K562 (cell line): Measurements from ENCODE around the gene SLC4A1. TPM values are rescaled to one million over a fixed set of nuclear protein-coding genes. Genes with fewer than 3 reads are reported as not detected.

Experiments used
- BRD9 ChIP-seq: fragments of 450-650 bp; IDR thresholded peaks from 2 replicates; pipeline ENCODE4 v1.6.1; 2018; ENCODE audit warnings: low read depth; ENCODE audit not compliant: partially characterized antibody
- BRF1 ChIP-seq: IDR thresholded peaks from 3 replicates; pipeline ENCODE4 v1.6.1; 2011; ENCODE audit warnings: borderline replicate concordance, mild to moderate bottlenecking; ENCODE audit not compliant: insufficient read length; ENCODE audit errors: extremely low read depth
- CREB1 ChIP-seq, 2 experiments: sonication (generic) in 1 of 2; formaldehyde crosslinking in 1 of 2; IDR thresholded peaks; 2 replicates each; pipeline versions ENCODE4 v1.6.1 to v1.8.0; 2012 to 2022; ENCODE audit warnings: inconsistent platforms in 1 of 2, mild to moderate bottlenecking in 1 of 2, missing genetic modification reagents in 1 of 2, moderate library complexity in 1 of 2
- EGR1 ChIP-seq: fragments of 450-650 bp; conservative IDR thresholded peaks from 2 replicates; pipeline ENCODE4 v1.6.1; 2017; ENCODE audit warnings: mild to moderate bottlenecking
- FOXP1 ChIP-seq: sonication (generic); formaldehyde crosslinking; IDR thresholded peaks from 2 replicates; pipeline ENCODE4 v1.8.0; 2022; ENCODE audit warnings: mild to moderate bottlenecking, missing genetic modification reagents
- GATAD2B ChIP-seq: fragments of 450-650 bp; IDR thresholded peaks from 2 replicates; pipeline ENCODE4 v1.6.1; 2017; ENCODE audit warnings: mild to moderate bottlenecking, borderline replicate concordance
- HNRNPL ChIP-seq: fragments of 200-400 bp; formaldehyde crosslinking; IDR thresholded peaks from 2 replicates; pipeline ENCODE4 v1.6.1; 2017; ENCODE audit warnings: low read depth, mild to moderate bottlenecking, low read length
- JUND ChIP-seq, 2 experiments: IDR thresholded peaks; 2 replicates in 1 of 2; 3 replicates in 1 of 2; pipeline ENCODE4 v1.6.1; 2011; ENCODE audit warnings: borderline replicate concordance in 2 of 2, low read depth in 2 of 2, low read length in 2 of 2, improper control_type of control experiment in 1 of 2, missing biosample characterization in 1 of 2, missing genetic modification characterization in 1 of 2, missing genetic modification reagents in 1 of 2
- NR3C1 ChIP-seq: sonication (generic); formaldehyde crosslinking; IDR thresholded peaks from 2 replicates; pipeline ENCODE4 v1.8.1; 2022; ENCODE audit warnings: missing genetic modification reagents
- RFX5 ChIP-seq: IDR thresholded peaks from 2 replicates; pipeline ENCODE4 v1.6.1; 2011; ENCODE audit warnings: low read depth, mild to moderate bottlenecking, improper control_type of control experiment, low read length
- ZFPM2 ChIP-seq: fragments of 250-450 bp; sonication (Bioruptor Pico); IDR thresholded peaks from 2 replicates; pipeline ENCODE4 v1.5.1; 2022; ENCODE audit warnings: mild to moderate bottlenecking
- ZNF766 ChIP-seq: fragments of 200-800 bp; sonication (Bioruptor generic); conservative IDR thresholded peaks from 2 replicates; pipeline ENCODE4 v1.6.1; 2016; ENCODE audit warnings: missing genetic modification characterization, missing compliant biosample characterization
- ZNF780A ChIP-seq: fragments of 250-450 bp; sonication (Bioruptor Pico); IDR thresholded peaks from 2 replicates; pipeline ENCODE4 v1.5.0; 2021; ENCODE audit warnings: mild to moderate bottlenecking
- polyA plus RNA-seq, 8 experiments: library from polyadenylated mRNA; depleted of rRNA in 4 of 8; stranded (reverse) in 5 of 8; unstranded in 3 of 8; fragments of >200 nt; fragmentation: Nextera tagmentation in 2 of 8; fragmentation: Illumina TruSeq in 1 of 8; extraction: Ambion mirVana in 2 of 8; extraction: Trizol in 1 of 8; gene quantifications; 2 replicates each; pipeline versions ENCODE4 v1.2.1 to v1.2.3, GENCODE V29; 2011 to 2014; ENCODE audit warnings: inconsistent platforms in 1 of 8, missing spikeins in 1 of 8
- total RNA-seq, 7 experiments: library from RNA; depleted of rRNA in 6 of 7; stranded (reverse); fragments of >200 nt in 6 of 7; fragmentation: Illumina TruSeq in 2 of 7; extraction: Trizol in 2 of 7; gene quantifications; 2 replicates each; pipeline versions ENCODE4 v1.2.1 to v1.2.3, GENCODE V29; 2011 to 2021; ENCODE audit warnings: low replicate concordance in 1 of 7
- TF ChIP-seq, protein P1 (sequence below): fragments of 450-650 bp; IDR thresholded peaks from 2 replicates; pipeline ENCODE4 v1.6.1; 2016; ENCODE audit warnings: low read depth
- TF ChIP-seq, protein P2 (sequence below): fragments of 200-400 bp; formaldehyde crosslinking; IDR thresholded peaks from 2 replicates; pipeline ENCODE4 v1.6.1; 2017; ENCODE audit warnings: mild to moderate bottlenecking, low read depth, low read length, moderate library complexity

SLC4A1 gene
- total and polyA plus RNA-seq, 9 of the 15 experiments (the other 6 are each of a cell fraction or from before 2014, with no cell fraction given) = 0.14 to 1.00 (median 0.53) TPM

DNA sequence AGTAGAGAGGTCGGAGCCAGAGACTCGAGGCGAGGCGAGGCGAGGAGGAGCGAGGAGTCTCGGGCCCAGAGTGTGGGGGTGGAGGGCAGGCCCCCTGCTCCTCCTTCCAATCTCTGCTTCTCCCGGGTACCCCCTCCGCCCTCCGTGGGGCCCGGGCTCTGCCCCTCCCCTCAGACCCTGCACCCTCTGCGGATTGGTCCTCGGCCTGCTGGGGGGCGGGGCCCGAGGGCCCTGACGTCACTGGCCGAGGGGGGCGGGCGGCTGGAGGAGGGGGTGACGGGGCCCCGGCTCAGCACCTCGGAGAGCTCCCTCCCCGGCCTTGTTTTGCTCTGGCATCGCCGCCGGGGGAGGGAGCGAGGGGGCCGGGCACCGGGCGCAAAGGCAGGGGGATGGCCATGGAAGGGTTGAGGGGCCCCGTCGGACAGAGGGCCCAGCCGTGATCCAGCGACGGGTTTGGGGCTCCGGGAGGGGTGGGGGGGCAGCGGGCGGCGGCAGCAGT, 40.4 kb upstream of the SLC4A1 start, which contains the start of gene RUNDC3A (continued):
- TF ChIP-seq, protein P1, sequence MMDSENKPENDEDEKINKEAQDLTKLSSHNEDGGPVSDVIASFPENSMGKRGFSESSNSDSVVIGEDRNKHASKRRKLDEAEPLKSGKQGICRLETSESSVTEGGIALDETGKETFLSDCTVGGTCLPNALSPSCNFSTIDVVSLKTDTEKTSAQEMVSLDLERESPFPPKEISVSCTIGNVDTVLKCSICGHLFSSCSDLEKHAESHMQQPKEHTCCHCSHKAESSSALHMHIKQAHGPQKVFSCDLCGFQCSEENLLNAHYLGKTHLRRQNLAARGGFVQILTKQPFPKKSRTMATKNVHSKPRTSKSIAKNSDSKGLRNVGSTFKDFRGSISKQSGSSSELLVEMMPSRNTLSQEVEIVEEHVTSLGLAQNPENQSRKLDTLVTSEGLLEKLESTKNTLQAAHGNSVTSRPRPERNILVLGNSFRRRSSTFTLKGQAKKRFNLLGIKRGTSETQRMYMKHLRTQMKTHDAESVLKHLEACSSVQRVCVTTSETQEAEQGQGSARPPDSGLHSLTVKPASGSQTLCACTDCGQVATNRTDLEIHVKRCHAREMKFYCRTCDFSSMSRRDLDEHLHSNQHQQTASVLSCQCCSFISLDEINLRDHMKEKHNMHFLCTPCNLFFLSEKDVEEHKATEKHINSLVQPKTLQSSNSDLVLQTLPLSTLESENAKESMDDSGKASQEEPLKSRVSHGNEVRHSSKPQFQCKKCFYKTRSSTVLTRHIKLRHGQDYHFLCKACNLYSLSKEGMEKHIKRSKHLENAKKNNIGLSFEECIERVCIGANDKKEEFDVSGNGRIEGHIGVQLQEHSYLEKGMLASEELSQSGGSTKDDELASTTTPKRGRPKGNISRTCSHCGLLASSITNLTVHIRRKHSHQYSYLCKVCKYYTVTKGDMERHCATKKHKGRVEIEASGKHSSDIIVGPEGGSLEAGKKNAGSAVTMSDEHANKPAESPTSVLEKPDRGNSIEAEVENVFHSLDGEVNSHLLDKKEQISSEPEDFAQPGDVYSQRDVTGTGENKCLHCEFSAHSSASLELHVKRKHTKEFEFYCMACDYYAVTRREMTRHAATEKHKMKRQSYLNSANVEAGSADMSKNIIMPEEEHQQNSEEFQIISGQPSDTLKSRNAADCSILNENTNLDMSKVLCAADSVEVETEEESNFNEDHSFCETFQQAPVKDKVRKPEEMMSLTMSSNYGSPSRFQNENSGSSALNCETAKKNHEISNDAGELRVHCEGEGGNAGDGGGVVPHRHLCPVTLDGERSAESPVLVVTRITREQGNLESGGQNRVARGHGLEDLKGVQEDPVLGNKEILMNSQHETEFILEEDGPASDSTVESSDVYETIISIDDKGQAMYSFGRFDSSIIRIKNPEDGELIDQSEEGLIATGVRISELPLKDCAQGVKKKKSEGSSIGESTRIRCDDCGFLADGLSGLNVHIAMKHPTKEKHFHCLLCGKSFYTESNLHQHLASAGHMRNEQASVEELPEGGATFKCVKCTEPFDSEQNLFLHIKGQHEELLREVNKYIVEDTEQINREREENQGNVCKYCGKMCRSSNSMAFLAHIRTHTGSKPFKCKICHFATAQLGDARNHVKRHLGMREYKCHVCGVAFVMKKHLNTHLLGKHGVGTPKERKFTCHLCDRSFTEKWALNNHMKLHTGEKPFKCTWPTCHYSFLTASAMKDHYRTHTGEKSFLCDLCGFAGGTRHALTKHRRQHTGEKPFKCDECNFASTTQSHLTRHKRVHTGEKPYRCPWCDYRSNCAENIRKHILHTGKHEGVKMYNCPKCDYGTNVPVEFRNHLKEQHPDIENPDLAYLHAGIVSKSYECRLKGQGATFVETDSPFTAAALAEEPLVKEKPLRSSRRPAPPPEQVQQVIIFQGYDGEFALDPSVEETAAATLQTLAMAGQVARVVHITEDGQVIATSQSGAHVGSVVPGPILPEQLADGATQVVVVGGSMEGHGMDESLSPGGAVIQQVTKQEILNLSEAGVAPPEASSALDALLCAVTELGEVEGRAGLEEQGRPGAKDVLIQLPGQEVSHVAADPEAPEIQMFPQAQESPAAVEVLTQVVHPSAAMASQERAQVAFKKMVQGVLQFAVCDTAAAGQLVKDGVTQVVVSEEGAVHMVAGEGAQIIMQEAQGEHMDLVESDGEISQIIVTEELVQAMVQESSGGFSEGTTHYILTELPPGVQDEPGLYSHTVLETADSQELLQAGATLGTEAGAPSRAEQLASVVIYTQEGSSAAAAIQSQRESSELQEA = no peak
- no peak for TF ChIP-seq RFX5
- TF ChIP-seq EGR1 = peak; percentile 84
- TF ChIP-seq JUND (IDR thresholded peaks at IDR 0.05; ENCODE audit: borderline replicate concordance, low read depth, low read length) = 0 out of 2 replicates have a peak, but pooled peaks have one; percentile 42
- TF ChIP-seq JUND (tag; IDR thresholded peaks at IDR 0.05; ENCODE audit: borderline replicate concordance, low read depth, low read length) = no peak; the same call in 2 of the 3 replicates
- no peak for TF ChIP-seq BRF1
- TF ChIP-seq BRD9 = no peak
- TF ChIP-seq NR3C1 (CRISPR knock-in tag) = no peak
- TF ChIP-seq CREB1 (IDR thresholded peaks at IDR 0.05) = peak; percentile 88
- peak; percentile 93 for TF ChIP-seq CREB1 (CRISPR knock-in tag; IDR thresholded peaks at IDR 0.05)
- peak; percentile 64; the same call in 1 of the 2 replicates for TF ChIP-seq ZNF766 (CRISPR knock-in tag)
- TF ChIP-seq, protein P2, sequence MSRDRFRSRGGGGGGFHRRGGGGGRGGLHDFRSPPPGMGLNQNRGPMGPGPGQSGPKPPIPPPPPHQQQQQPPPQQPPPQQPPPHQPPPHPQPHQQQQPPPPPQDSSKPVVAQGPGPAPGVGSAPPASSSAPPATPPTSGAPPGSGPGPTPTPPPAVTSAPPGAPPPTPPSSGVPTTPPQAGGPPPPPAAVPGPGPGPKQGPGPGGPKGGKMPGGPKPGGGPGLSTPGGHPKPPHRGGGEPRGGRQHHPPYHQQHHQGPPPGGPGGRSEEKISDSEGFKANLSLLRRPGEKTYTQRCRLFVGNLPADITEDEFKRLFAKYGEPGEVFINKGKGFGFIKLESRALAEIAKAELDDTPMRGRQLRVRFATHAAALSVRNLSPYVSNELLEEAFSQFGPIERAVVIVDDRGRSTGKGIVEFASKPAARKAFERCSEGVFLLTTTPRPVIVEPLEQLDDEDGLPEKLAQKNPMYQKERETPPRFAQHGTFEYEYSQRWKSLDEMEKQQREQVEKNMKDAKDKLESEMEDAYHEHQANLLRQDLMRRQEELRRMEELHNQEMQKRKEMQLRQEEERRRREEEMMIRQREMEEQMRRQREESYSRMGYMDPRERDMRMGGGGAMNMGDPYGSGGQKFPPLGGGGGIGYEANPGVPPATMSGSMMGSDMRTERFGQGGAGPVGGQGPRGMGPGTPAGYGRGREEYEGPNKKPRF = no peak
- peak; percentile 62; the same call in 1 of the 2 replicates for TF ChIP-seq FOXP1 (CRISPR knock-in tag)
- TF ChIP-seq GATAD2B = no peak
- no peak for TF ChIP-seq ZNF780A (CRISPR knock-in tag)
- peak; percentile 80; the same call in 1 of the 2 replicates for TF ChIP-seq HNRNPL
- TF ChIP-seq ZFPM2 (CRISPR knock-in tag) = no peak
